G401.6 (cell line): ENCODE data around the gene PLA2G5.

Source experiments
- FAIRE-seq: peaks from 2 replicates; lab custom pipeline; 2012; peaks lifted over from hg19 to GRCh38; lab: Jason Lieb, UNC

PLA2G5 gene

GRCh38 chr1:20068722-20069121 is 1.3 kb upstream of the PLA2G5 start:
- no peak for FAIRE-seq

GRCh38 chr1:20070357-20070756 is 363 bp downstream of the PLA2G5 start:
- FAIRE-seq, result no peak

GRCh38 chr1:20071416-20071815 is 1.4 kb downstream of the PLA2G5 start:
- FAIRE-seq, result no peak

GRCh38 chr1:20072771-20073170 is 2.8 kb downstream of the PLA2G5 start:
- FAIRE-seq, result no peak

GRCh38 chr1:20073256-20073655 is 3.3 kb downstream of the PLA2G5 start:
- FAIRE-seq, result no peak

GRCh38 chr1:20074055-20074724 is 4.2 kb downstream of the PLA2G5 start:
- no peak for FAIRE-seq

GRCh38 chr1:20074725-20075171 is 4.8 kb downstream of the PLA2G5 start:
- FAIRE-seq, result no peak

- FAIRE-seq, result no peak
These were observed 5.4 kb downstream of the PLA2G5 start for GRCh38 chr1:20075345-20075744.

GRCh38 chr1:20076223-20076622 is 6.2 kb downstream of the PLA2G5 start:
- FAIRE-seq, result no peak

- FAIRE-seq, result no peak
These were observed 6.9 kb downstream of the PLA2G5 start for GRCh38 chr1:20076710-20077461.

- FAIRE-seq, result no peak
These were observed 8.2 kb downstream of the PLA2G5 start for GRCh38 chr1:20078171-20078651.

GRCh38 chr1:20078711-20079110 is 8.7 kb downstream of the PLA2G5 start:
- no peak for FAIRE-seq

GRCh38 chr1:20079661-20080305 is 9.8 kb downstream of the PLA2G5 start:
- FAIRE-seq, result no peak

GRCh38 chr1:20080441-20081352 is 10.7 kb downstream of the PLA2G5 start:
- no peak for FAIRE-seq

- no peak for FAIRE-seq
These were observed 11.4 kb downstream of the PLA2G5 start for GRCh38 chr1:20081353-20081810.

- FAIRE-seq, result no peak
These were observed 12.8 kb downstream of the PLA2G5 start for GRCh38 chr1:20082772-20083171.

GRCh38 chr1:20083178-20083944 is 13.4 kb downstream of the PLA2G5 start:
- FAIRE-seq, result no peak

- no peak for FAIRE-seq
These were observed 16.8 kb downstream of the PLA2G5 start for GRCh38 chr1:20086800-20087199.

- no peak for FAIRE-seq
These were observed 17.7 kb downstream of the PLA2G5 start for GRCh38 chr1:20087668-20088067.

- FAIRE-seq, result no peak
These were observed 19.5 kb downstream of the PLA2G5 start for GRCh38 chr1:20089328-20090077.
